ENCODE data around the gene MAN1A1.

DNA sequence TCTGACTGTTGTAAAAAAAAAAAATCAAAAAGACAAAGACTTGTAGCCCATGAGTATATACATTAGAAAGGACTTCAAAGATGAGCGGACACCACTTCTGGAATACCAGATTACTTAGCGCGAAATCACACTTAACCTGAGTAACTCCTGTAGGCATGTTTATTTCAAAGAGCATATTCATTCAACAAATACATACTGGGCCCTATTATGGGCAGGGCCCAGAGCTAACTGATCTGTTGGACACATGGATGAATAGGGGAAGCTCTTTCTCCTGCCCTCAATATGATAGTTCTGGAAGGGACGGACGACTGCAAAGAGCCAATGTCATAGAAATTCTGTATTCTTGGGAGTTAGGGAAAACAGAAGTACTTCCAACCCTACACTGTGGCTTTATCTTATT lies 12.3 kb downstream of the MAN1A1 start:
- TF ChIP-seq, protein P1, sequence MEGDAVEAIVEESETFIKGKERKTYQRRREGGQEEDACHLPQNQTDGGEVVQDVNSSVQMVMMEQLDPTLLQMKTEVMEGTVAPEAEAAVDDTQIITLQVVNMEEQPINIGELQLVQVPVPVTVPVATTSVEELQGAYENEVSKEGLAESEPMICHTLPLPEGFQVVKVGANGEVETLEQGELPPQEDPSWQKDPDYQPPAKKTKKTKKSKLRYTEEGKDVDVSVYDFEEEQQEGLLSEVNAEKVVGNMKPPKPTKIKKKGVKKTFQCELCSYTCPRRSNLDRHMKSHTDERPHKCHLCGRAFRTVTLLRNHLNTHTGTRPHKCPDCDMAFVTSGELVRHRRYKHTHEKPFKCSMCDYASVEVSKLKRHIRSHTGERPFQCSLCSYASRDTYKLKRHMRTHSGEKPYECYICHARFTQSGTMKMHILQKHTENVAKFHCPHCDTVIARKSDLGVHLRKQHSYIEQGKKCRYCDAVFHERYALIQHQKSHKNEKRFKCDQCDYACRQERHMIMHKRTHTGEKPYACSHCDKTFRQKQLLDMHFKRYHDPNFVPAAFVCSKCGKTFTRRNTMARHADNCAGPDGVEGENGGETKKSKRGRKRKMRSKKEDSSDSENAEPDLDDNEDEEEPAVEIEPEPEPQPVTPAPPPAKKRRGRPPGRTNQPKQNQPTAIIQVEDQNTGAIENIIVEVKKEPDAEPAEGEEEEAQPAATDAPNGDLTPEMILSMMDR (IDR thresholded peaks at IDR 0.05) = no peak
- TF ChIP-seq POLR2A (IDR thresholded peaks at IDR 0.05) (no peak), EP300 (IDR thresholded peaks at IDR 0.05) (no peak), POLR2AphosphoS5 (IDR thresholded peaks at IDR 0.05) (no peak)

Measured in suprapubic skin (tissue), 4 donors.